HG02852 (cell line): ENCODE results near the gene EVPL.

ENCODE experiments used
- ATAC-seq: cut with Tn5 transposase; IDR thresholded peaks from one replicate; pipeline ENCODE4 v1.9.1; 2021; ENCODE audit warnings: mild to moderate bottlenecking, moderate library complexity; ENCODE audit not compliant: unreplicated experiment

EVPL gene

DNA sequence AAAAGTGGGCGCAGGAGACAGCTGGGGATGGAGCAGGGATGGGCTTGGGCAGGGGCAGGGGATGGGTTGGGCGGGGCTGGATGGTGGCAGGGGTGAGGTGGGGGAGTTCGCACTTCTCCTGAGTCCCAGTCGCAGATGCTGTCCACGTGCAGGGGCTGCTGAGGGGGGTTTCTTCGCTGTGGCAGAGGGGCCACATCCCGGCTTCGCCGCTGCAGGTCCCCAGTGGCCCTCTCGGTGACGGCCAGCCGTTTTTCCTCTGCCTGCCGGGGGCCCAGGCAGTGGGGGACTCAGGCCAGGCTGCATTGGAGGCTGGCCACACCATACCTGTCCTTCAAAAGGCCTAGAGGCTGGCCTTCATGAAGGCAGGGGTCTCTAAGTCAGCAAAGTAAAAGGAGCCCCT is 8.3 kb downstream of the EVPL start:
- ATAC-seq = no peak

DNA sequence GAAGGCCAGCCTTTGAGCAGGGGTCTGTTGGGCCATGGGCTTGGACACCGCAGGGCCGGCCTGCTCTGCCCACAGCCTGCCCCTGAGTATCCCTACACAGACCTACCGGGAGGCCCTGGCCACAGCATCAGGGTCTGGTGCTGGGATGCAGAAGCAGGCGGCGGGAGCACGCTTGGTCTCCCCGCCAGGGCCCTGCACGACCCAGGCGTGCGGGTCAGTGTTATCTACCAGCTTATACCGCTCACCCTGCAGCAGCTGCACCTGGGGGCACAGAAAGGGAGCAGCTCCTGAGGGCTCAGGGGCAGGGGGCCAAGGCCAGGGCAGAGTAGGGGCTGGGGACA is 8.8 kb downstream of the EVPL start:
- no peak for ATAC-seq

DNA sequence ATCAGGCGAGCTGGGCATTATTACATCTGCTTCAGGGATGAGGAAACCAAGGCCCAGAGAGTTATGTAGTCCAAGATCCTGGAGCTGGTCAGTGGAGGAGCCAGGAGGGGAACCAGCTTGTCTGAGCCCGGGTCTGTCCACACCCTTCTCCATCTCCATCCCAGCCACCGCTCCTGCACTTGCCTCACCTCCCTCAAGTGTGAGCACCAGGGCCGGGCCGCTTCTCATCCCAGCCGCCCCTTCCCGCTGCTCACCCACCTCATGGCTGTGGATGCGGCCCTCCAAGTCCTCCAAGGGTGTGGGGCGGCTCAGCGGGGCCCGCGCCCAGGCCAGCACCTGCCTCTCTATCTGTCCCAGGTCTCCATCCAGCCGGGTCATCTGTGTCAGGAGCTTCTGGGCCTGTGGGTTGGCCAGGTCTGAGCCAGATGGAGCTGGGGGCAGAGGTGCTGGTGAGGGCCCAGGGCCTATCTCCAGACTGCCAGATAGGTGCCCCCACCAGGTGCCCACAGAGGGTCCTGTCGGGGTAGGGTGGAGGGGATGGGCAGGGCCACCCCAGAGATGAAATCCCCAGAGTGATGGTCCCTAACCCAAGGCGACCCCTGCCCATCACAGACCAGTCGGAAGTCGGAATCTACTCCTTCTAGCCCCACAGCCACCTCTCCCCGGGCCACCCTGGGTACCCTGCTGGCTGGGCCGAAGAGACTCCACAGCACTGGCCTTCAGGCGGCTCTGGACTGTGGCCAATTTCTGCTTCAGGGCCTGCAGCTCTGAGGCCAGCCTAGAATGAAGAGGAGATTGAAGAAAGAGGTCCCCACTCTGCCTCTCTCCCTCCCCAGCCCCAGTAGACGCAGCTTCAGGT is 9.4 kb downstream of the EVPL start:
- no peak for ATAC-seq

DNA sequence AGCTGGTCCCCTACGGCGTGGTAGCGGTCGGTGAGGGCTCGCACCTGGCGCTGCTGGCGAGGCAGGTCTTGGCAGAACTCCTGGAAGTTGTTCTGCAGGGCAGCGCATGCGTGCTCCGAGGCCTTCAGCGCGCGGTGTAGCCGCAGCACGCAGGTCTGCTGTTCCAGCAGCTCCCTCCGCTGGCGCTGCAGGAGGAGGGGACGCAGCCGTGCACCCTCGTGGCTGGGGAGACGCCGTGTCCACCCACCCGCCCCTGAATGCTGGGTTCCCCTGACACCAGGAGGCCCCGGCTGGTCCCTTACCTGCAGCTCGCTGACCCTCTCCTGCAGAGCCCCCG is 12.2 kb downstream of the EVPL start:
- ATAC-seq = no peak

DNA sequence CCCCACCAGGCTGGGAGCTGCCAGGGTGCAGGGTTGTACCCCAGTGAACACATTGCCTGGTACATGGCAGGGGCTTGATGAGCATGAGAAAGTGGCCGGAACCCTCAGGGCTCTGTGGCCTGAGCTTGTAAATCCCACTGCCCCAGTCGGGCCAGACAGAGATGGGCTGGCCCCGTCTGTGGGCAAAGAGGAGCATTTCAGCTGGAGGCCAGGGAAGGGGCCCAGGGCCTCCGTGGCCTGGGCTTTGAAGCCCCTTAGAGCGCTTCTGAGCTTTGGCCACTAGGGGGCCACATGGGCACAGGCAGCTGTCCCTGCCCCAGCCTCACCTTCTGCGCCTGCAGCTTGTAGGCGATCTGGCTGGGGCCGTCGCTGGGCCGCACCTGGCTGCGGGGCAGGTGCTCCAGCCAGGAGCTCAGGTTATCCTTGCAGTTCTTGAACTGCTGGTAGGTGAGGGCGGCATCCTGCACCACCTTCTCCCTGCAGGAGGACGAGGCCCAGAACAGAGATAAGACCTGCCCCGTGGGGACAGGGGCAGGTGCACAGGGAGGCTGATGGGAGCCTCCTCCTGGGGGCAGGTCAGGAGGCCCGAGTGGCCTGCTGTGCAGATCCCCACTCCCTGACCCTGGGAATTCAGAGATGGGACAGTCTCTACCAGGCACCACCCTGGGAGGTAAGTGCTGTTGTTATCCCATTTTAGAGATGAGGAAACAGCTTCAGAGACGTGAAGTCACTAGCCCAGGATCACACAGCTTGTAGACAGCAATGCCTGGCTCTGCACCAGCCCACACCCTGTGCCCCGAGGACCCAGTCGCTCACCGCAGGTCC is 12.8 kb downstream of the EVPL start:
- no peak for ATAC-seq

DNA sequence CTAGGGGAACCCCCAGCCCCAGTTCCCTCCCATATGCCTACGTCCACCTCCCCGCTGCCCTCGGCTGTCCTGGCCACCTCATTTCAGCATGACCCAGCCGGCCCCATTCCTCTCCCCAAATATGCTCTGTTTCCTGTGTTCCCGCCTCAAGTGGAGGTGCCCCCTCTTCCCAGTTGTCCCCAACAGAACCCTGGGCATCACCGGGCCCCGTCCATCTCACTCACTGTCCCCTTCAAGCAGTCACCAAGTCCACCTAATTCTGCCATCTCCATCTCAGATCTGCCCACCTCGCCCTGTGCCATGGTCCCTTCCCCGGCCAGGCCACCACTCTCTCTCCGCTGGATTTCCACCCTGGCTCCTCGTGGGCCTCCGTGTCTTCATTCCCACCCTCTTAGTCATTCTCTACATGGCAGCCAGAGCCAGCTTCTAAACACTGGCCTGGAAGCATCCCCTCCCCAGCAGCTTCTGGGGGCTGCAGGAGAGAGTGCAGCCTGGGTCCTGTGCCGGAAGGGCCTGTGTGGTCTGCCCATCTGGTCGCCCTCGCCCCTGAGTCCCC is 13.7 kb downstream of the EVPL start:
- no peak for ATAC-seq

DNA sequence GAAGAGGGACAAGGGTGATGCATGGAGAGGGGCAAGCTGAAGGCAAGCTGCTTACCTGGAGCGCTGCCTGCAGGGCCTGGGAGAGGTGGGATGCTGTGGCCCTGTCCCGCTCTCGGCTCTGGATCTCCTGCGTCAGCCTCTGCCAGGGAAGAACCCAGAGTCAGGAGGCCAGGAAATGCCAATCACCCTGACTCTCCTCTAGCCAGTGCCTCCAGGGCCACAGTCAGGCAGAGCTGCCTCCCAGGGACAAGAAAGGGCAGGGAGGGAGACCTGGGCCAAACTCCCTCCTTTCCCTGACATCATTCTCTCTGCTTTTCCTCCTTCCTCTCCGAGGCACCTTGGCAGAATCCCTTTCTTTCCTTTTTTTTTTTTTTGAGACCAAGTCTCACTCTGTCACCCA is 15.2 kb downstream of the EVPL start:
- no peak for ATAC-seq

DNA sequence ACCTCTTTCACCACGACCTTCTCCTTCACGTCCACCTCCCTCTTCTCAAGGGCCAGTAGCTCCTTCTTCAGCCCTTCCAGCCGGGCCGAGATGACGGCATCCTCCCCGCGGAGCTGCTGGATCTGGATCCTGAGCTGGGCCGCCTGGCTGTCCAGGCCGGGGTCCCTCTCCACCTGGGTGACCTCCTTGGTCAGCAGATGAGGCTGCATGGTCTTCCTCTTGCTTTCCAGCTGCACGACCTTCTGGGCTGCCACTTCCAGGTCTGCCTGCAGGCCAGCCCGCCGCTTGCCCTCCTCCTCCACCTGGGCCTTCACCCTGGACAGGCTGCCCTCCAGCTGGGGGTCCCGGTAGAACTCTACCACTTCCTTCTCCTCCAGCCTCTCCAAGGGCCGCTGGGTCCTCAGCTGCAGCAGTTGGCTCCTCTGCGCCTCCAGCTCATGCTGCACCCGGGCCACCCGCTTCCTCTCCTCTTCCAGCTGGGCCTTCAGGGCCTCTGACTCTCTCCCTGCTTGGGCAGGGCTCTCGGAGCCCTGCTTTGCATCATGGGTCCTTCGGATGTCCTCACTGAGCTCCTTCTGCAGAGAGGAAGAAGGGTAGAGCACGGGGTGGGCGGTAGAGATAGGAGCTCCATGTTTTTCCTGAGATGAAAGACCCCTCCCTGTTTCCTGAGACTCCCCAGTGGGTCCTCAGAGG is 17.0 kb downstream of the EVPL start:
- ATAC-seq = no peak

DNA sequence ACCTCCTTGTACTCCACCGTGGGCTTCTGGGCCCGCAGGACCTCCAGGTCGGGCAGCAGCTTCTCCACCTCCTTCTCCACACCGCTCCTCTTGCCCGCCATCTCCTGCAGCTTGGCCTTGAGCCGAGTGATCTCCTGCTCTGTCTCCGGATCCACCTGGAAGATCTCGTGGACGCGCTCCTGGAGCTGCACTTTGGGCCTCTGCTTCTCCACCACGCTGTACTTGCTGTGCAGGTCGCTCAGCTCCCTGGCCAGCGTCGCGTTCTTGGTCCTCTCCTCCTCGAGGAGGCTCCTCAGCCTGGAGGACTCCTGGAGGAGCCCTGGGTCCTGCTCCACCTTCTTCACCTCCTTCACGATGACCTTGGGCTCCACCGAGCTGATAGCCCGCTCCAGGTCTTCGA is 17.7 kb downstream of the EVPL start:
- ATAC-seq = no peak

DNA sequence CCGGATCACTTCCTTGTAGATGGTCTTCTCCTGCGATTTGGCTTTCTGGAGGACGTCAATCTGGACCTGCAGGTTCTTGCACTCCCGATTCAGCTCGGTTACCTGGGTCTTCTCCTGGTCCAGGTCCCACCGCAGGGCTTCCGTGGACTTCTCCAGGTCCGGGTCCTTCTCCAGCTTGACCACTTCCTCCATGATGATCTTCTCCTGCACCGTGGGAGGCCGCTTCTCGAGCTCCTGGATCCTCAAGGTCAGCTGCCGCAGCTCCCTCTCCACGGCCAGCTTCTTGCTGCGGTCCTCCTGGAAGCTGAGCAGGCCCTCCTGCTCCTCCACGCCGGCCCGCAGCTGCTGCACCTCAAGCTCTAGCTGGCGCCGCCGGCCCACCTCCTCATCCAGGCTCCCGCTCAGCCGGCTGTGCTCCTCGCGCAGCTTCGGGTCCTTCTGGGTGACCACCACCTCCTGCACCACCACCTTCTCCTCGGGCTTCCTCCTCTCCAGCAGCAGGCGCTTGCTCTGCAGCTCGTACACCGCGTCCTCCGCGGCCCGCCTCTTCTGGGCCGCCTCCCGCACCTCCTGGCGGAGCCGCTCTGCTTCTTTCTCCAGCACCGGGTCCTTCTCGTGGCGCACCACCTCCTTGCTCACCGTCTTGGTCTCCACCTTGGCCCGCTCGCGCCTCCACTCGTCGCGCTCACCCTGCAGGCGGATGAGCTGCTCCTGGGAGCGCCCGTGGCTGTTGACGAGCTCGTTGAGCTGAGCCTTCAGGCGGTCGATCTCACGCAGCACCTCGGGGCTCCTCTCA is 18.3 kb downstream of the EVPL start:
- ATAC-seq = no peak

DNA sequence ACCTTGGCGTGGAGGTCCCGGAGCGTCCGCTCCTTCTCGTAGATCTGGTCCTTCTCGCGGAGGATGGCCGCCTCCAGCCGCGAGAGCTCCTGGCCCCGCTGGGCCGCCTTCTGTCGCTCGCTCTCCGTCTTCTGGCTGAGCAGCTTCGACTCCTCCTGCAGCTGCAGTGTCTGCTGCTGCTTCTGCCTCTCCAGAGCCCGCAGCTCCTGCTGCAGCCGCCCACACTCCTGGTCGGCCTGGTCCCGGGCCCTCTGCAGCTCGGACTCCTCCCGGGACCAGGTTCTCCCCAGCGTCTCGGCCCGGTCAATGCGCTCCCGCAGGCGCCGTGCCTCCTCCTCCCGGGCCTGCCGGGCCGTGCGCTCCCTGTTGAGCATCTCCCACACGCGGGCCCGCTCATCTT is 18.9 kb downstream of the EVPL start:
- ATAC-seq = no peak

DNA sequence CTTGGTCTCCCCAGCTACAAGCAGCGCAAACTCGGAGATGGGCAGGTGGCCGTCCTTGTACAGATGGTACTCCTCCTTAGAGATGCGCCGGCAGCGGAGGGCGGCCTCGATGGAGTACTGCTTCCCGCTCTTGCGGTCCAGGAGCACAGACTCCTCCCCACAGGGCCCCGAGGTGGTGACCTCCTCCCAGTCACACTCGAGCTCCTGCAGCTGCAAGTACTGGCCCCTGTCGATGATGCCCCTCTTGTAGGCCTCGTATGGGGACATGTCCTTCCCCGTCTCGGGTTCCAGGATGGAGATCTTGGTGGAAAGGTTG is 19.3 kb downstream of the EVPL start:
- no peak for ATAC-seq

DNA sequence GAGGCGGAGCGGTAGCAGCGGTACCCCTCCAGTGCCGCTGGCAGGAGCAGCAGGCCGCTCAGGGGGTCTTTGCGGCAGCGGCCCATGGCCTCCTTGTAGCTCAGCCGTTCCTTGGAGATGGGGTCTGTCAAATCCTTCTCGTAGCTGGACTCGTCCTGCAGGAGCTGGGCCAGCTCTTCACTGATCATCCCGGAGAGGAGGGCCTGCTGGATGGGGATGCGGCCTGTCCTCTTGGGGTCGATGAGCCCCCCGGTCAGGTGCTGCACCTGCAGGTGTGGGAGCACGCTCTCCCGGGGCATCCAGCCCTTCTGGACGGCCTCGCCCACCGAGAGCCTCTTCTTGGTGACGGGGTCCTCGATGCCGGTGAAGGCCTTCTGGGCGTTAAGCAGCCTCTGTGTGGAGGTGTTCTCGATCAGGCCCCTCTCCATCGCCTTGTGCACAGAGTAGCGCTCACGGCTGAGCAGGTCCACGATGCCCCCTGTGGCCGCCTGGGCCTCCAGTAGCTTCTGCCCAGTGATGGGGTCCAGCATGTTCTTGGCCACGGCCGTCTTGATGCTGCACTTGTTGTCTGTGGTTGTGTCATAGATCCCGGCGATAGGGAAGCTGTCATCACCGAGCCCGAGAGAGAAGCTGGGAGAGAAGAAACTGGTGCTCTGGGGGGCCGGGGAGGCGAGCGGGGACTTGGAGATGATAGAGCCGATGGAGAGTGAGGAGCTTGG is 19.8 kb downstream of the EVPL start:
- no peak for ATAC-seq

DNA sequence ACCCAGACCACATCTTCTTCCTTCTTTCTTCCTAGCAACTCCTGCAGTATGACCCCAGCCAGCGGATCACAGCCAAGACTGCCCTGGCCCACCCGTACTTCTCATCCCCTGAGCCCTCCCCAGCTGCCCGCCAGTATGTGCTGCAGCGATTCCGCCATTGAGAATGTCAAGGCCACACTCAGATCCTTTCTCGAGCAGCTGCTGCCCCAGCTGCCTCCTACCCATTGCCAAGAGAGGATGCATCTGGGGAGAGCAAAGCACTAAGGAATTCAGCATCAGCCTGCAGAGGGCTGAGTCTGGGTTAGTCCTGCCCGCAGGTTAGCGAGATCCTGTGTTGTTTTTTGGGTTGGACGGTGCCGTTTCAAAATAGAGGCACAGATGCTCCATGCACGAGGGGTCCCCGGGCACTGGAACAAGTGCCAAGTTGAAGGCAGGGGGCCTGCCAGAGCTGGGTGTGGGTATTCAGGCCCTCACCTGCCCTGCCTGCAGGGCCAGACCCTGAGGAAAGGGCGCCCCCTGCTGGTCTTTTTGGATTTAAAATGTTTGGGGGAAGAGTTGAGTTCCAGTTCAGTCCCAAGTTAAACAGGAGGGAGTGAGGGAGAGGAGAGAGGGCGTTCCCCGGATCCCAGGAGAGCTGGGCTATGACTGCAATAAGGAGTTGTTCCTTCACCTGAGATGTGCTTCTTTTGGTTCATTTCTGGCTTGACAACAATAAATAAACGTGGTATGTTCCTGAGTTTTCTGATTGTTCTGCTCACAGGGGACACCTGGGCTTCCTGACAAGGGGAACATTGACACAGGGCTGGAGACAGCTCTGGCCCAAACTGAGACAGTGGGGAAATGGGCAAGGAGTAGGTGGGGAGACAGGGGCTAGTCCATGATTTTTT is 21.6 kb downstream of the EVPL start:
- no peak for ATAC-seq

DNA sequence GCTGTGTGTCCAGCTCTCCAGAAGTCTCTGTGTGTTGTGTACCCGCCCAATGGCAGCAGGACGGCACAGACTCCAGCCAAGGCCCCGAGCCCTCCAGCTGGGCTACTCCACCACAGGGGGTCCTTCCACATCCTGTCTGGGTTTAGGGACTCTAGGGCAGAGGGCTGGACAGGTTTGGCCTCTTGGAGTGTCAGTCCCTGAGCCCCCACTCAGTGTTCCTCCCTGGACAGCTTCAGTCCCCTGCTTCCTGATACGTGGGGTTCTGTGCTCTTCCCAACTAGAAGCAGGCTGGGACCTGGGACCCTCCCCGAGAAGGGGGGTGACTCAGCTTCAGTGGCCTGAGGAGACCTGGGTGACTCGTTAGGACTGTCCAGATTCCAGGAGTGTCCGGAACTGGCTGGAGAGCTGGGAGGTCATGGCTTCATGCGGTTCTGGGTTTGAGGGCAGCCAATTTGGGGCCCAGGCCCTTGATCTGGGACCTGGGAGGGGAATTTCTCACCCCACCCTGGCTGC is 22.3 kb downstream of the EVPL start:
- ATAC-seq = no peak

DNA sequence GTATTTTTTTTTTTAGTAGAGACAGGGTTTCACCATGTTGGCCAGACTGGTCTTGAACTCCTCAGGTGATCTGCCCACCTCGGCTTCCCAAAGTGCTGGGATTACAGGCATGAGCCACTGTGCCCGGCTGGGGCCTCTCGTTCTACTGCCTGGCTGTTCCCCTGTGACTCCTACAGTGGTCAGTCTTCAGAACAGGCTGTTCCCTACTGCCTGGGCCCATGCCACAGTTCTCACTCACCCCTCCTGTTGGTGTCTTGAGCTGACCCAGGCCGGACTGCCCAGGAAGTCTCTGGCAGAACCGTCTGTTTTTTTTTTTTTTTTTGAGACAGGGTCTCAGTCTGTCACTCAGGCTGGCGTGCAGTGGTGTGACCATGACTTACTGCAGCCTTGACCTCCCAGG is 23.2 kb downstream of the EVPL start:
- no peak for ATAC-seq

DNA sequence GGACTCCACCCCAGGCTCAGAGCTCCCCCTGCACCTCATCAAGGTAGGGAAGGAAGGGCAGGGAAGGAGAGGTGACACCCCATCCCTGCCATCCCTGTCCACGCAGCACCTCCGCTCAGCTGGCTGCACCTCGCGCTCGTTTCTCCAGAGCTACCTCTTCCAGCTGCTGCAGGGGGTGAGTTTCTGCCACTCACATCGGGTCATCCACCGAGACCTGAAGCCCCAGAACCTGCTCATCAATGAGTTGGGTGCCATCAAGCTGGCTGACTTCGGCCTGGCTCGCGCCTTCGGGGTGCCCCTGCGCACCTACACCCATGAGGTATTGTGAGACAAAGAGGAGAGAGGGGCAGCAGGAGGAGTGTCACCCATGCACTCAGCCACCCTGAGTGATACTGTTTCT is 25.0 kb downstream of the EVPL start:
- ATAC-seq = no peak

DNA sequence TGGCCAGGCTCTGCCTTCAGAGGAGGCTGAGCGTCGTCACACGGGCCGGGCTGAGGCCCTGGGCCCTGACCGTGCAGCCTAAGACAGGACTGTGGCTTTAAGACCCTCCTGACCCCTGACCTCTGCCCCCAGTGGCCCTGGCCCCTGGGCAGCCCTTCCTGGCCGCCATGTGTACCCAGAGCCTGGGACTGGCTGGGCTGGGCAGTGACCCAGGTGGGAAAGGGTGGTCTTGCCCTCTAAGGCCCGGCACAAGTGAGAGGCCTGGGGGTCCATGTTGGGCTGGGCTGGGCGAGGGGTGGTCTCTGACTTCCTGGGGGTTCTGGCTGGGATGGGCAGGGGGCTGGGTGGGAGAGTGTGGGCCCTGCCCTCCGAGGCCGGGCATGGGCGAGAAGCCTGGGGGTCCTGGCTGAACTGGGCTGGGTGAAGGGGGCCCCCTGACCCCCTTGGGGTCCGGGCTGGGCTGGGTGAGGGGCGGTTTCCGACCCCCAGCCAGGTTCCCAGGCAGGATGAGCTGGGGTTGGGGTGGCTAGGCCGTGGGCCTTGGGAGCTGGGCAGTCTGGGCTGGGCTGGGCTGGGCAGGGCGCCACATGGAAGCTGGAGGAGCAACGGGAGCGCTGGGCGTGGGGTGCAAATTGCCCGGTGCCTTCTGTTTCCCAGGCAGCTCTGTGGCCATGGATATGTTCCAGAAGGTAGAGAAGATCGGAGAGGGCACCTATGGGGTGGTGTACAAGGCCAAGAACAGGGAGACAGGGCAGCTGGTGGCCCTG is 26.2 kb downstream of the EVPL start, which contains the start of gene CDK3:
Gene CDK3, plus strand, starts transcription at position 101 of the 767 bp plus-strand sequence. Its CDS starts 571 bp downstream, at position 672.
- ATAC-seq = no peak
